K562 (cell line): ENCODE measurements around the gene MYLK4. TPM values are rescaled to one million over a fixed set of nuclear protein-coding genes. Genes with fewer than 3 reads are reported as not detected.

Experiments
- ATAC-seq: fragments of 200-7000 bp; cut with Tn5 transposase; 3 replicates; pipeline ENCODE4 v1.9.1; 2020; ENCODE audit warnings: moderate library complexity
- BruUV-seq: library from RNA; stranded (reverse); fragments of 400-500 nt; replicated peaks from 2 replicates; lab custom pipeline; 2021; lab: Mats Ljungman, UMichigan
- CTCF ChIA-PET: fragments of 300-600 bp; formaldehyde crosslinking; extraction: SDS; loops from one replicate; lab custom pipeline; 2021; ENCODE audit warnings: low intra/inter-chr PET ratio; lab: Yijun Ruan, JAX
- POLR2A ChIA-PET: fragments of 300-600, 350-650 bp; sonication (Branson Sonifier 250); formaldehyde crosslinking; extraction: SDS; loops from one replicate; lab custom pipeline; 2021; ENCODE audit warnings: antibody characterized with exemption, inconsistent platforms; lab: Yijun Ruan, JAX
- DNase-seq, 4 experiments: peaks; one replicate each; pipeline versions ENCODE4 v3.0.0 to v3.0.0-alpha.2; 2011 to 2018; ENCODE audit warnings: low spot score in 3 of 4, mixed read lengths in 3 of 4; ENCODE audit errors: extremely low read depth in 1 of 4
- FAIRE-seq: peaks from 2 replicates; lab custom pipeline; 2011; peaks lifted over from hg19 to GRCh38; lab: Jason Lieb, UNC
- H2AFZ ChIP-seq: 2 replicates; pipeline ENCODE4 v1.6.0; 2011; ENCODE audit warnings: low read depth, low read length, control low read depth, inconsistent platforms
- H3K27ac ChIP-seq: fragments of 200-600 bp; 3 replicates; pipeline ENCODE4 v1.8.0; 2011; ENCODE audit warnings: low read depth, mild to moderate bottlenecking, control low read depth, inconsistent platforms, low read length, moderate library complexity, mixed read lengths; ENCODE audit errors: extremely low read depth
- H3K27me3 ChIP-seq, 2 experiments: fragments of 300-600 bp in 1 of 2; 2 replicates in 1 of 2; 3 replicates in 1 of 2; pipeline versions ENCODE4 v1.6.0 to v1.8.0; 2011; ENCODE audit warnings: inconsistent platforms in 2 of 2, low read length in 2 of 2, mild to moderate bottlenecking in 1 of 2, mixed read lengths in 1 of 2, moderate library complexity in 1 of 2; ENCODE audit not compliant: control insufficient read depth in 2 of 2, insufficient read depth in 2 of 2
- H3K36me3 ChIP-seq: fragments of 300-600 bp; 3 replicates; pipeline ENCODE4 v1.8.0; 2011; ENCODE audit warnings: mild to moderate bottlenecking, low read length, inconsistent platforms; ENCODE audit not compliant: control insufficient read depth, insufficient read depth
- H3K4me1 ChIP-seq, 2 experiments: fragments of 200-600 bp in 1 of 2; replicated peaks in 1 of 2; 2 replicates in 1 of 2; 3 replicates in 1 of 2; pipeline versions ENCODE4 v1.5.1 to v1.8.0; 2011; ENCODE audit warnings: inconsistent platforms in 2 of 2, low read length in 2 of 2, mild to moderate bottlenecking in 1 of 2, mixed read lengths in 1 of 2, moderate library complexity in 1 of 2; ENCODE audit not compliant: control insufficient read depth in 2 of 2, insufficient read depth in 2 of 2
- H3K4me2 ChIP-seq: 2 replicates; pipeline ENCODE4 v1.6.1; 2011; ENCODE audit warnings: low read length, control low read depth, inconsistent platforms, mixed read lengths; ENCODE audit not compliant: insufficient read depth
- H3K4me3 ChIP-seq: fragments of 200-600 bp; sonication (generic), shearing (Covaris generic); 2 replicates; pipeline ENCODE4 v1.5.1; 2016; ENCODE audit warnings: control low read depth, inconsistent platforms
- H3K79me2 ChIP-seq: fragments of 200-600 bp; 3 replicates; pipeline ENCODE4 v1.8.0; 2011; ENCODE audit warnings: low read length, inconsistent platforms; ENCODE audit not compliant: control insufficient read depth, insufficient read depth
- H3K9ac ChIP-seq, 2 experiments: 2 replicates each; pipeline versions ENCODE4 v1.6.0 to v1.6.1; 2011; ENCODE audit warnings: low read depth in 2 of 2, low read length in 2 of 2, control low read depth in 1 of 2, inconsistent platforms in 1 of 2, mild to moderate bottlenecking in 1 of 2, mixed read lengths in 1 of 2; ENCODE audit not compliant: insufficient read depth in 1 of 2
- H3K9me1 ChIP-seq: one replicate; pipeline ENCODE4 v1.6.0; 2011; ENCODE audit warnings: inconsistent platforms, mild to moderate bottlenecking, low read length, moderate library complexity; ENCODE audit not compliant: control insufficient read depth, insufficient read depth
- H3K9me3 ChIP-seq: replicated peaks from 2 replicates; pipeline ENCODE4 v1.5.1; 2011; ENCODE audit warnings: low read depth, low read length, inconsistent platforms; ENCODE audit not compliant: control insufficient read depth, insufficient read depth
- H4K20me1 ChIP-seq: replicated peaks from 2 replicates; pipeline ENCODE4 v1.6.1; 2011; ENCODE audit warnings: low read length, inconsistent platforms, mixed read lengths; ENCODE audit not compliant: control insufficient read depth, insufficient read depth
- ADNP ChIP-seq: fragments of 200-800 bp; sonication (Bioruptor generic); IDR thresholded peaks from 2 replicates; pipeline ENCODE4 v1.6.1; 2016; ENCODE audit warnings: missing genetic modification characterization, missing compliant biosample characterization
- CGGBP1 ChIP-seq: fragments of 250-450 bp; sonication (Bioruptor Pico); IDR thresholded peaks from 2 replicates; pipeline ENCODE4 v1.9.0; 2021; ENCODE audit warnings: mild to moderate bottlenecking
- CHCHD3 ChIP-seq: fragments of 250-450 bp; sonication (Bioruptor Pico); IDR thresholded peaks from 2 replicates; pipeline ENCODE4 v2.1.2; 2022; ENCODE audit warnings: mild to moderate bottlenecking
- GTF2F1 ChIP-seq: IDR thresholded peaks from 2 replicates; pipeline ENCODE4 v1.6.1; 2011; ENCODE audit warnings: low read depth, low read length, improper control_type of control experiment
- ID3 ChIP-seq, 2 experiments: fragments of 250-450 bp in 1 of 2; fragments of 450-650 bp in 1 of 2; sonication (Bioruptor Pico) in 1 of 2; IDR thresholded peaks; 2 replicates each; pipeline versions ENCODE4 v1.6.1 to v1.8.0; 2016 to 2021; ENCODE audit warnings: mild to moderate bottlenecking in 2 of 2, moderate library complexity in 2 of 2, missing compliant biosample characterization in 1 of 2, missing genetic modification characterization in 1 of 2
- ILK ChIP-seq: fragments of 450-650 bp; IDR thresholded peaks from 2 replicates; pipeline ENCODE4 v1.6.1; 2016; ENCODE audit warnings: missing genetic modification characterization, low read depth, mild to moderate bottlenecking, missing compliant biosample characterization, moderate library complexity, borderline replicate concordance
- MEF2D ChIP-seq: conservative IDR thresholded peaks from 2 replicates; pipeline ENCODE4 v1.6.1; 2016; ENCODE audit warnings: low read depth, missing genetic modification characterization, missing compliant biosample characterization
- MLX ChIP-seq, 2 experiments: fragments of 450-650 bp in 1 of 2; sonication (generic) in 1 of 2; formaldehyde crosslinking; conservative IDR thresholded peaks; 2 replicates each; pipeline versions ENCODE4 v1.4.0 to v1.8.1; 2020 to 2022; ENCODE audit warnings: mild to moderate bottlenecking in 1 of 2, missing genetic modification reagents in 1 of 2
- RFX5 ChIP-seq: IDR thresholded peaks from 2 replicates; pipeline ENCODE4 v1.6.1; 2011; ENCODE audit warnings: low read depth, mild to moderate bottlenecking, improper control_type of control experiment, low read length
- ZNF316 ChIP-seq: fragments of 450-650 bp; IDR thresholded peaks from 2 replicates; pipeline ENCODE4 v1.6.1; 2016
- ZNF589 ChIP-seq: fragments of 200-800 bp; sonication (Bioruptor generic); IDR thresholded peaks from 2 replicates; pipeline ENCODE4 v1.6.1; 2016; ENCODE audit warnings: low read depth, missing genetic modification characterization, missing compliant biosample characterization
- ZNF699 ChIP-seq: fragments of 250-450 bp; sonication (Bioruptor Pico); IDR thresholded peaks from 2 replicates; pipeline ENCODE4 v1.8.0; 2021; ENCODE audit warnings: mild to moderate bottlenecking, moderate library complexity; ENCODE audit not compliant: insufficient replicate concordance
- WGBS: fragments of 100-300 bp; shearing (Covaris generic); methylation state at CpG from one replicate; pipeline ENCODE4 v1.1.6; 2016; ENCODE audit warnings: low coverage, mixed read lengths; ENCODE audit not compliant: insufficient coverage; ENCODE audit errors: missing lambda C conversion rate; 5-methylcytosine and 5-hydroxymethylcytosine counted together
- in situ Hi-C: fragments of 300-500 bp; cut with MboI; formaldehyde crosslinking; loops from 4 replicates; pipeline ENCODE4 v1.15.0; 2018; ENCODE audit warnings: inconsistent platforms, mixed read lengths
- intact Hi-C: fragments of 100-400 bp; cut with micrococcal nuclease; formaldehyde crosslinking; loops from 2 replicates; pipeline ENCODE4 v1.14.2; 2022
- polyA plus RNA-seq, 8 experiments: library from polyadenylated mRNA; depleted of rRNA in 4 of 8; stranded (reverse) in 5 of 8; unstranded in 3 of 8; fragments of >200 nt; fragmentation: Nextera tagmentation in 2 of 8; fragmentation: Illumina TruSeq in 1 of 8; extraction: Ambion mirVana in 2 of 8; extraction: Trizol in 1 of 8; gene quantifications; 2 replicates each; pipeline versions ENCODE4 v1.2.1 to v1.2.3, GENCODE V29; 2011 to 2014; ENCODE audit warnings: inconsistent platforms in 1 of 8, missing spikeins in 1 of 8
- total RNA-seq, 7 experiments: library from RNA; depleted of rRNA in 6 of 7; stranded (reverse); fragments of >200 nt in 6 of 7; fragmentation: Illumina TruSeq in 2 of 7; extraction: Trizol in 2 of 7; gene quantifications; 2 replicates each; pipeline versions ENCODE4 v1.2.1 to v1.2.3, GENCODE V29; 2011 to 2021; ENCODE audit warnings: low replicate concordance in 1 of 7
- TF ChIP-seq, protein P1 (sequence below): sonication (generic); formaldehyde crosslinking; IDR thresholded peaks from 2 replicates; pipeline ENCODE4 v1.8.0; 2022; ENCODE audit warnings: mild to moderate bottlenecking, missing genetic modification reagents

The MYLK4 gene
- total and polyA plus RNA-seq, 9 of the 15 experiments (the other 6 are each of a cell fraction or from before 2014, with no cell fraction given) = 0.01 to 0.15 (median 0.06) TPM

DNA sequence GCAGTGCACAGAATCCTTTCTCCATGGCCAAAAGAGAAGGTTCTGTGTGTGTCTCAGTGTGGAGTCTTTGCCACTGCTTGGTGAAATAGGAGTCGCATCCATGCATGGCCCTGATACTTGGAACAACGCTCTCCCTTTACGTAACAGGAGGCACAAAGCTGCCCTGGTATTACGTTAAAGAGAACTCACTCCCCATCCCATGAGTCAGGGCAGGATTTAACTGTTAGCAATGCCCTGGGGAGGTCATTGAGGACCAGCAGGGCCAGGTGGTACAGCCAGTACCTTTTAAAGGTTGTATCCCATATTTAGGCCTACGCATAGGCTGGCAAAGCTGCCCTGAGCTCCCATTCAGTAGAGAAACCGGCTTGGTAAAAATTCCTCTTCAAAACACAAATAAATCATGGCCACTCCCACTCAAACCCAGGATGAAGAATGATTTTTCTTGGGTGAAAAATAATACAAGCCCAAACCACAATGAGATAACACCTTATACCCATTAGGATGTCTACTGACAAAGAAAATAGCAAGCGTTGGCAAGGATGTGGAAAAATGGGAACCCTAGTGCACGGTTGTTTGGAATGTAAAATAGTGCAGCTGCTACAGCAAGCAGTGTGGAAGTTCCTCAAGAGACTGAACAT is 37.1 kb downstream of the MYLK4 start:
- TF ChIP-seq RFX5 (no peak), ID3 (CRISPR knock-in tag; IDR thresholded peaks at IDR 0.05) (no peak), ID3 (tag; IDR thresholded peaks at IDR 0.05) (no peak), ZNF316 (no peak), ZNF589 (CRISPR knock-in tag) (no peak), GTF2F1 (no peak), MLX (CRISPR knock-in tag; conservative IDR thresholded peaks at IDR 0.05) (no peak), ZNF699 (CRISPR knock-in tag) (no peak), ADNP (tag) (no peak), CGGBP1 (CRISPR knock-in tag) (no peak), CHCHD3 (CRISPR knock-in tag) (no peak), ILK (tag) (no peak), MEF2D (tag) (no peak)
- TF ChIP-seq, protein P1, sequence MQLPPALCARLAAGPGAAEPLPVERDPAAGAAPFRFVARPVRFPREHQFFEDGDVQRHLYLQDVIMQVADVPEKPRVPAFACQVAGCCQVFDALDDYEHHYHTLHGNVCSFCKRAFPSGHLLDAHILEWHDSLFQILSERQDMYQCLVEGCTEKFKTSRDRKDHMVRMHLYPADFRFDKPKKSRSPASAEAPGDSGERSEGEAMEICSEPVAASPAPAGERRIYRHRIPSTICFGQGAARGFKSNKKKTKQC = no peak
- Histone ChIP-seq H3K9ac (no peak overlapping the region), H3K27me3 (peaks cover 0 to 5% of the 10 kb centered on the region in 2 experiments; a peak in 2 of 5 replicates), H3K27ac (no peak overlapping the region), H2AFZ (peak overlapping the region; percentile 44; the same call in 1 of the 2 replicates), H3K4me3 (no peak overlapping the region), H3K4me2 (0 out of 2 replicates have a peak overlapping the region, but pooled peaks have one; percentile 3), H3K36me3 (no peaks in the 10 kb centered on the region), H4K20me1 (no peaks in the 10 kb centered on the region), H3K79me2 (no peaks in the 10 kb centered on the region), H3K9me3 (peaks cover 14% of the 10 kb centered on the region), H3K4me1 (peaks cover 0 to 10% of the 10 kb centered on the region in 2 experiments; a peak in 1 of 5 replicates), H3K9me1 (no peaks in the 10 kb centered on the region)
- POLR2A ChIA-PET = interaction anchor here (0.6 to 0.8 kb wide), 3 partner anchors 9 to 1706 kb away, joined by 3 read pairs; no protein-coding TSS in a partner anchor
- CTCF ChIA-PET = no interaction called here
- 43% methylated on average over 8 of the region's 8 CpGs for WGBS
- ATAC-seq = no peak
- BruUV-seq = no TSS peak
- DNase-seq = no peak
- in situ Hi-C loops = no loop called here
- intact Hi-C loops = no loop called here
- FAIRE-seq = no peak
